Smooth muscle cell (in vitro differentiated cells): ENCODE data around the gene ATP8B4. TPM values are rescaled to one million over a fixed set of nuclear protein-coding genes. Genes with fewer than 3 reads are reported as not detected.

Source experiments
- DNase-seq: peaks from one replicate; lab custom pipeline; 2025; ENCODE audit not compliant: unreplicated experiment; lab: John Stamatoyannopoulos, UW
- H2AFZ ChIP-seq: fragments of 200-600 bp; sonication (generic); 2 replicates; pipeline ENCODE4 v1.6.0; 2016; ENCODE audit warnings: antibody characterized with exemption, low read depth, mild to moderate bottlenecking
- H3F3A ChIP-seq: fragments of 200-600 bp; sonication (generic); 2 replicates; pipeline ENCODE4 v1.6.0; 2017; ENCODE audit warnings: antibody characterized with exemption, low read depth
- H3K27ac ChIP-seq: fragments of 200-600 bp; sonication (generic); 2 replicates; pipeline ENCODE4 v1.5.1; 2016; ENCODE audit warnings: low read depth, mild to moderate bottlenecking
- H3K27me3 ChIP-seq: fragments of 200-600 bp; sonication (generic); 2 replicates; pipeline ENCODE4 v1.6.1; 2016; ENCODE audit warnings: low read depth, mild to moderate bottlenecking
- H3K36me3 ChIP-seq: fragments of 200-600 bp; sonication (generic); 2 replicates; pipeline ENCODE4 v1.5.1; 2016; ENCODE audit warnings: low read depth
- H3K4me1 ChIP-seq: fragments of 200-600 bp; sonication (generic); 2 replicates; pipeline ENCODE4 v1.5.1; 2016; ENCODE audit warnings: low read depth
- H3K4me2 ChIP-seq: fragments of 200-600 bp; sonication (generic); 2 replicates; pipeline ENCODE4 v1.6.0; 2016; ENCODE audit warnings: mild to moderate bottlenecking
- H3K4me3 ChIP-seq: fragments of 200-600 bp; sonication (generic); 2 replicates; pipeline ENCODE4 v1.5.1; 2016; ENCODE audit warnings: mild to moderate bottlenecking
- H3K79me2 ChIP-seq: fragments of 200-600 bp; sonication (generic); 2 replicates; pipeline ENCODE4 v1.6.0; 2016; ENCODE audit warnings: low read depth, mild to moderate bottlenecking
- H3K9ac ChIP-seq: fragments of 200-600 bp; sonication (generic); 2 replicates; pipeline ENCODE4 v1.6.0; 2016; ENCODE audit warnings: low read depth
- H3K9me3 ChIP-seq: fragments of 200-600 bp; sonication (generic); replicated peaks from 2 replicates; pipeline ENCODE4 v1.5.1; 2016; ENCODE audit warnings: low read depth
- H4K20me1 ChIP-seq: fragments of 200-600 bp; sonication (generic); 2 replicates; pipeline ENCODE4 v1.6.0; 2016; ENCODE audit warnings: low read depth
- CTCF ChIP-seq: fragments of 200-600 bp; sonication (generic); IDR thresholded peaks from 2 replicates; pipeline ENCODE4 v1.5.1; 2017; ENCODE audit warnings: borderline replicate concordance, mild to moderate bottlenecking, antibody characterized with exemption; ENCODE audit not compliant: insufficient read depth, poor library complexity, severe bottlenecking
- WGBS: methylation state at CpG from one replicate; pipeline ENCODE4 v1.1.7; 2016; ENCODE audit warnings: low lambda C conversion rate; 5-methylcytosine and 5-hydroxymethylcytosine counted together
- polyA plus RNA-seq: library from polyadenylated mRNA; unstranded; fragments of >200 nt; fragmentation: Nextera tagmentation; extraction: Ambion mirVana; gene quantifications from 2 replicates; pipeline ENCODE4 v1.2.1, GENCODE V29; 2016
- total RNA-seq: library from RNA; depleted of rRNA; stranded (reverse); fragments of >200 nt; gene quantifications from 2 replicates; pipeline ENCODE4 v1.2.3, GENCODE V29; 2014

Gene ATP8B4
- total and polyA plus RNA-seq, 2 experiments from 2014 or later, result 21.7 to 60.5 TPM

- no peaks in the 10 kb centered on the region for H3K36me3 ChIP-seq
- no peak overlapping the region for H2AFZ ChIP-seq
- no peak overlapping the region for H3K9ac ChIP-seq
- H3K4me1 ChIP-seq, result no peaks in the 10 kb centered on the region
- no peaks in the 10 kb centered on the region for H3K79me2 ChIP-seq
- no peak overlapping the region for H3K27ac ChIP-seq
- no peak for TF ChIP-seq CTCF
- no peaks in the 10 kb centered on the region for H3F3A ChIP-seq
- no peaks in the 10 kb centered on the region for H3K27me3 ChIP-seq
- no peak overlapping the region for H3K4me3 ChIP-seq
- WGBS, result 86% methylated on average over 2 of the region's 2 CpGs
- H4K20me1 ChIP-seq, result no peaks in the 10 kb centered on the region
- no peak overlapping the region for H3K4me2 ChIP-seq
- H3K9me3 ChIP-seq, result no peaks in the 10 kb centered on the region
- no peak for DNase-seq
These were observed 230.7 kb downstream of the ATP8B4 start for GRCh38 chr15:49888323-49888693.

- TF ChIP-seq CTCF, result no peak
- Histone ChIP-seq H3K4me1 (no peaks in the 10 kb centered on the region), H3K4me2 (peak overlapping the region; percentile 9), H3K27me3 (no peaks in the 10 kb centered on the region), H3K9ac (no peak overlapping the region), H2AFZ (peak overlapping the region; percentile 28), H3K9me3 (no peaks in the 10 kb centered on the region), H3K36me3 (no peaks in the 10 kb centered on the region), H3K27ac (no peak overlapping the region), H3K79me2 (no peaks in the 10 kb centered on the region), H4K20me1 (no peaks in the 10 kb centered on the region), H3F3A (no peaks in the 10 kb centered on the region), H3K4me3 (no peak overlapping the region)
- DNase-seq, result no peak
- WGBS, result 67% methylated on average over 7 of the region's 7 CpGs
These were observed 231.2 kb downstream of the ATP8B4 start for GRCh38 chr15:49887659-49888322.

- Histone ChIP-seq H3K27me3 (no peaks in the 10 kb centered on the region), H3K9me3 (no peaks in the 10 kb centered on the region), H3K9ac (no peak overlapping the region), H3K36me3 (no peaks in the 10 kb centered on the region), H3K27ac (no peak overlapping the region), H3K4me1 (peaks cover 6% of the 10 kb centered on the region), H4K20me1 (no peaks in the 10 kb centered on the region), H3K79me2 (no peaks in the 10 kb centered on the region), H3K4me3 (no peak overlapping the region), H2AFZ (no peak overlapping the region), H3K4me2 (no peak overlapping the region), H3F3A (peaks cover 8% of the 10 kb centered on the region)
- WGBS, result 97% methylated on average over 4 of the region's 4 CpGs
- TF ChIP-seq CTCF, result no peak
- DNase-seq, result no peak
These were observed 235.9 kb downstream of the ATP8B4 start for GRCh38 chr15:49883121-49883520.

GRCh38 chr15:49881866-49882265, 237.2 kb downstream of the ATP8B4 start:
- WGBS, result 93% methylated on average over 5 of the region's 5 CpGs

More at GRCh38 chr15:49881866-49882265, 237.2 kb downstream of the ATP8B4 start:
- Histone ChIP-seq H3K36me3 (no peaks in the 10 kb centered on the region), H3K9me3 (no peaks in the 10 kb centered on the region), H3K4me3 (no peak overlapping the region), H2AFZ (no peak overlapping the region), H3K27me3 (no peaks in the 10 kb centered on the region), H3K4me1 (peaks cover 19% of the 10 kb centered on the region), H3K9ac (no peak overlapping the region), H4K20me1 (no peaks in the 10 kb centered on the region), H3F3A (peaks cover 8% of the 10 kb centered on the region), H3K79me2 (no peaks in the 10 kb centered on the region), H3K27ac (no peak overlapping the region), H3K4me2 (no peak overlapping the region)
- no peak for DNase-seq
- no peak for TF ChIP-seq CTCF
